Breast epithelium (tissue), 4 donors: ENCODE results near the gene PIGK. TPM values are rescaled to one million over a fixed set of nuclear protein-coding genes. Genes with fewer than 3 reads are reported as not detected.

Experiments
- DNase-seq, 2 donors: peaks; one replicate each; pipeline ENCODE4 v3.0.0-alpha.2; 2019; ENCODE audit warnings: low spot score in 2 of 2
- H3K27ac ChIP-seq, 2 donors: fragments of 200-600 bp; sonication (generic) in 1 of 2; one replicate each; pipeline ENCODE4 v1.5.1; 2016 to 2019; ENCODE audit warnings: mild to moderate bottlenecking in 1 of 2
- H3K27me3 ChIP-seq, 2 donors: fragments of 200-600 bp; sonication (generic) in 1 of 2; one replicate each; pipeline versions ENCODE4 v1.5.1 to v1.6.0; 2017 to 2019; ENCODE audit warnings: control low read depth in 1 of 2, mild to moderate bottlenecking in 1 of 2
- H3K36me3 ChIP-seq: fragments of 200-600 bp; one replicate; pipeline ENCODE4 v1.5.1; 2019
- H3K4me1 ChIP-seq, 2 donors: fragments of 200-600 bp; sonication (generic); one replicate each; pipeline ENCODE4 v1.5.1; 2016 to 2019; ENCODE audit warnings: control low read depth in 1 of 2
- H3K4me3 ChIP-seq, 3 donors: fragments of 200-600 bp; sonication (generic); 1 replicate in 2 of 3; 2 replicates in 1 of 3; pipeline ENCODE4 v1.5.1; 2016 to 2019; ENCODE audit warnings: mild to moderate bottlenecking in 3 of 3, moderate library complexity in 2 of 3
- H3K9me3 ChIP-seq, 2 donors: fragments of 200-600 bp; sonication (generic) in 1 of 2; one replicate each; pipeline ENCODE4 v1.5.1; 2016 to 2019; ENCODE audit warnings: control low read depth in 1 of 2
- CTCF ChIP-seq, 3 donors: fragments of 450-650 bp; IDR thresholded peaks; one replicate each; pipeline ENCODE4 v1.5.1; 2016 to 2017; ENCODE audit warnings: antibody characterized with exemption in 3 of 3, mild to moderate bottlenecking in 3 of 3, moderate library complexity in 3 of 3
- POLR2A ChIP-seq: fragments of 450-650 bp; IDR thresholded peaks from one replicate; pipeline ENCODE4 v1.6.1; 2016; ENCODE audit warnings: antibody characterized with exemption, mild to moderate bottlenecking, moderate library complexity
- POLR2AphosphoS5 ChIP-seq, 3 donors: sonication (generic); formaldehyde crosslinking; IDR thresholded peaks; one replicate each; pipeline ENCODE4 v1.6.1; 2017; ENCODE audit warnings: antibody characterized with exemption in 3 of 3
- intact Hi-C: fragments of 100-400 bp; cut with DNase I; formaldehyde crosslinking; loops from one replicate; pipeline ENCODE4 v1.15.1; 2023; ENCODE audit warnings: low total_unique reads
- total RNA-seq, 3 donors: library from RNA; depleted of rRNA; stranded (reverse); fragments of >200 nt; gene quantifications; one replicate each; pipeline ENCODE4 v1.1.0, GENCODE V29; 2016

The PIGK gene
- total RNA-seq, 3 donors from 2014 or later = 18.9 to 35.6 (median 22.6) TPM

DNA sequence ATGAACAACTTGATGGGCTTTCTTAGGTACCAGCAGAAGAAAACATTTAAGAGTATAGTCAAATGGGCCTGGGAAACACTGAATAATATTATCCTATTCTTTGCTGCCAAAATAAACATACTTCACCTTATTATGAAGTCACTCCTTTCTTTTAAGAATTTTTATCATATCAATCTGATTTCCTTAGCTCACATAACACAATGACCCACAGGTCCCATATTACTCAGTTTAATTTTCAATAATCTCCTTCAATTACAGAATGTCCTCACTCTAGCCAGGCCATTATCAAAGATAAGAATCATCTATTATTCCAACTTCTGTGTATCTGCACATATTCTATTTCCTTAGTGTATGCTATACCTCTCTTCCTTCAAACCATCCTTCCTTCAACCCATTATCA lies 63.0 kb downstream of the PIGK start:
- H3K4me3 ChIP-seq = no peak overlapping the region
- H3K27ac ChIP-seq = no peak overlapping the region
- no peaks in the 10 kb centered on the region for H3K27me3 ChIP-seq
- no peaks in the 10 kb centered on the region for H3K4me1 ChIP-seq
- H3K36me3 ChIP-seq = peaks cover 4% of the 10 kb centered on the region
- intact Hi-C loops = no loop called here
- TF ChIP-seq CTCF (IDR thresholded peaks at IDR 0.05) (no peak), POLR2AphosphoS5 (IDR thresholded peaks at IDR 0.05) (no peak), POLR2A (no peak)
- no peaks in the 10 kb centered on the region for H3K9me3 ChIP-seq
- no peak for DNase-seq

DNA sequence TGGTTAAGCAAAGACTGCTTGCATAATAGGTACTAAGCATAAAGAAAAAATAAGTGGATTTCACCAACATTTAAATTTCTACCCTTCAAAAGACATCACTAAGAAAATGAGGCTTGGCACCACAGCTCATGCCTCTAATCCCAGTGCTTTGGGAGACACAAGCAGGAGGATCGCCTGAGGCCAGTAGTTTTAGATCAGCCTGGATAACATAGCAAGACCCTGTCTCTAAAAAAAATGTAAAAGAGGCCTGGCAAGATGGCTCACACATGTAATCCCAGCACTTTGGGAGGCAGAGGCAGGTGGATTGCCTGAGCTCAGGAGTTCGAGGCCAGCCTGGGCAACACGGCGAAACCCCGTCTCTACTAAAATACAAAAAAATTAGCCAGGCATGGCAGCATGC lies 73.0 kb downstream of the PIGK start:
- TF ChIP-seq CTCF (IDR thresholded peaks at IDR 0.05) (no peak), POLR2AphosphoS5 (IDR thresholded peaks at IDR 0.05) (no peak), POLR2A (no peak)
- H3K9me3 ChIP-seq = no peaks in the 10 kb centered on the region
- no peaks in the 10 kb centered on the region for H3K4me1 ChIP-seq
- DNase-seq = no peak
- H3K4me3 ChIP-seq = no peak overlapping the region
- no peaks in the 10 kb centered on the region for H3K27me3 ChIP-seq
- intact Hi-C loops = no loop called here
- H3K36me3 ChIP-seq = no peaks in the 10 kb centered on the region
- no peak overlapping the region for H3K27ac ChIP-seq

DNA sequence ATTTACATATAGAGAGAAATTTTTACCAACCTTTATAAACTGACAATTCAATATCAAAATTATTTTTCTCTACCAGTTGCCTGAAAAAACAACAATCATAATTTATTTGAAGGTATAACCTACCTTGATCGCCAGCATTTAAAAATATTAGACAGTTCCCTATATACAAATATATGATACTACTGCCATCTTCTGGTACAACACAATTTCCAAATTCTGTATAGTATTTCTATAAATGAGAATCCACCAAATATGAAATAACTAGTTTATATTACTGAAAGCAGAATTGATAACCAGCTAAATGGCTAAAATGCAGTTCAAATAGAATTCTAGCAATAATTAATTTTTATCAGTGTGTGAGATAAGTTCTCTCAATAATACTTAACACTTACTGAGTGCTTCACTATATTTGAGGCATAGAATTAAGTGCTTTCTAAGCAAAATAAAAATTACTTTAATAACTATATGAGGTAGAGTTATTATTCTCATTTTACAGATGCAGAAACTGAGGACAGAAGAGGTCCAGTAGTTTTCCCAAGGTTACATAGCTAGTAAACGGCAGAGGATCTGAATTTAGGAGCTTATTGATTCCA lies 75.6 kb downstream of the PIGK start:
- no peak for TF ChIP-seq POLR2AphosphoS5 (IDR thresholded peaks at IDR 0.05)
- no peak for TF ChIP-seq POLR2A
- TF ChIP-seq CTCF (IDR thresholded peaks at IDR 0.05) = peak in 2 of 3 donors; percentile 17 to 25
- intact Hi-C loops = no loop called here
- H3K27me3 ChIP-seq = no peaks in the 10 kb centered on the region
- no peak for DNase-seq
- H3K4me3 ChIP-seq = no peak overlapping the region
- H3K36me3 ChIP-seq = no peaks in the 10 kb centered on the region
- H3K4me1 ChIP-seq = no peaks in the 10 kb centered on the region
- no peaks in the 10 kb centered on the region for H3K9me3 ChIP-seq
- no peak overlapping the region for H3K27ac ChIP-seq

DNA sequence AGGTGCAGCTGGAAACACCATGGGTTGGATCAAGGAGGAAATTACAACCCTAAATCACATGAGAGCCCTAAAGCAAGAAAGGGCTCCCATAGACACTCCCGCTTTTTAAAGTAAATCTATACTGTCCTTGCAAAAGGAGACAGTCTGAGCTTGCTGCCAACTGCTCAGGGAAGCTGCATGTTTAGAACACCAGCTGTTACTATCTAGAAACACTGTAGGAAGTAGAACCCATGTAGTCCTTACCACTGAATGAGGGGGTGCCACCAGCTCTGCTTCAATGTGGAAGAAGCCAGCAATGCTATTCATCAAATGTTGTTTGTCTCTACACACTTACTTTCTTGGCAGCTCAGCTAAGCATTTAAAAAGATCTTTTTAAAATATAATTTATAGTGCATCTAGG lies 79.8 kb downstream of the PIGK start:
- no peaks in the 10 kb centered on the region for H3K4me1 ChIP-seq
- no peaks in the 10 kb centered on the region for H3K9me3 ChIP-seq
- no peaks in the 10 kb centered on the region for H3K36me3 ChIP-seq
- intact Hi-C loops = no loop called here
- H3K27ac ChIP-seq = no peak overlapping the region
- no peak overlapping the region for H3K4me3 ChIP-seq
- no peaks in the 10 kb centered on the region for H3K27me3 ChIP-seq
- TF ChIP-seq POLR2AphosphoS5 (IDR thresholded peaks at IDR 0.05) (no peak), POLR2A (no peak), CTCF (IDR thresholded peaks at IDR 0.05) (no peak)
- no peak for DNase-seq

- intact Hi-C loops = no loop called here
- no peak for TF ChIP-seq CTCF (IDR thresholded peaks at IDR 0.05)
- no peak for TF ChIP-seq POLR2A
- no peak for TF ChIP-seq POLR2AphosphoS5 (IDR thresholded peaks at IDR 0.05)
- DNase-seq = no peak
These were observed 84.9 kb downstream of the PIGK start for GRCh38 chr1:77134359-77134758.

More at GRCh38 chr1:77134359-77134758, 84.9 kb downstream of the PIGK start:
- H3K36me3 ChIP-seq = no peaks in the 10 kb centered on the region
- no peak overlapping the region for H3K27ac ChIP-seq
- H3K27me3 ChIP-seq = no peaks in the 10 kb centered on the region
- H3K9me3 ChIP-seq = no peaks in the 10 kb centered on the region
- H3K4me1 ChIP-seq = no peaks in the 10 kb centered on the region
- H3K4me3 ChIP-seq = no peak overlapping the region
